Karpas-422 (cell line): ENCODE results near the gene ACSS2. TPM values are rescaled to one million over a fixed set of nuclear protein-coding genes. Genes with fewer than 3 reads are reported as not detected.

Experiments
- DNase-seq: peaks from one replicate; pipeline ENCODE4 v3.0.0-alpha.2; 2015
- H2AFZ ChIP-seq: fragments of 200-600 bp; sonication (generic); 2 replicates; pipeline ENCODE4 v1.6.1; 2014; ENCODE audit warnings: antibody characterized with exemption, low read length, mixed read lengths
- H3K27ac ChIP-seq: fragments of 200-600 bp; sonication (generic); 2 replicates; pipeline ENCODE4 v1.5.1; 2014; ENCODE audit warnings: mild to moderate bottlenecking, low read length, moderate library complexity
- H3K27me3 ChIP-seq: fragments of 200-600 bp; sonication (generic); 2 replicates; pipeline ENCODE4 v1.6.1; 2014; ENCODE audit warnings: low read length, mixed read lengths
- H3K36me3 ChIP-seq: fragments of 200-600 bp; sonication (generic); 2 replicates; pipeline ENCODE4 v1.6.1; 2014; ENCODE audit warnings: low read length, mixed read lengths; ENCODE audit not compliant: insufficient read depth
- H3K4me1 ChIP-seq: fragments of 200-600 bp; sonication (generic); 2 replicates; pipeline ENCODE4 v1.6.1; 2014; ENCODE audit warnings: mild to moderate bottlenecking, low read length, mixed read lengths
- H3K4me2 ChIP-seq: fragments of 200-600 bp; sonication (generic); 2 replicates; pipeline ENCODE4 v1.6.1; 2014; ENCODE audit warnings: low read length, low read depth, mild to moderate bottlenecking; ENCODE audit not compliant: poor library complexity, severe bottlenecking
- H3K4me3 ChIP-seq: fragments of 200-600 bp; sonication (generic); 2 replicates; pipeline ENCODE4 v1.5.1; 2014; ENCODE audit warnings: mild to moderate bottlenecking, antibody characterized with exemption, low read length, mixed read lengths
- H3K79me2 ChIP-seq: fragments of 200-600 bp; sonication (generic); 2 replicates; pipeline ENCODE4 v1.6.1; 2014; ENCODE audit warnings: mild to moderate bottlenecking, low read length, mixed read lengths
- H3K9ac ChIP-seq: fragments of 200-600 bp; sonication (generic); 2 replicates; pipeline ENCODE4 v1.6.0; 2014; ENCODE audit warnings: low read length
- H3K9me2 ChIP-seq: fragments of 200-600 bp; sonication (generic), shearing (Covaris generic); replicated peaks from 2 replicates; pipeline ENCODE4 v1.6.0; 2014; ENCODE audit warnings: mild to moderate bottlenecking, low read length, moderate library complexity; ENCODE audit not compliant: insufficient read depth
- H3K9me3 ChIP-seq: fragments of 300-700, 200-600 bp; sonication (generic); 2 replicates; pipeline ENCODE4 v1.6.1; 2014; ENCODE audit warnings: low read length, mixed read lengths
- H4K20me1 ChIP-seq: fragments of 200-600 bp; sonication (generic); 2 replicates; pipeline ENCODE4 v1.6.1; 2014; ENCODE audit warnings: mild to moderate bottlenecking, antibody characterized with exemption, low read length, low read depth; ENCODE audit not compliant: insufficient read depth
- total RNA-seq: library from RNA; depleted of rRNA; stranded (reverse); fragments of >200 nt; shearing (Covaris generic); gene quantifications from 2 replicates; pipeline ENCODE4 v1.2.3, GENCODE V29; 2014; ENCODE audit warnings: low replicate concordance

The ACSS2 gene
- total RNA-seq, 1 experiment from 2014 or later, result 6.5 TPM

DNA sequence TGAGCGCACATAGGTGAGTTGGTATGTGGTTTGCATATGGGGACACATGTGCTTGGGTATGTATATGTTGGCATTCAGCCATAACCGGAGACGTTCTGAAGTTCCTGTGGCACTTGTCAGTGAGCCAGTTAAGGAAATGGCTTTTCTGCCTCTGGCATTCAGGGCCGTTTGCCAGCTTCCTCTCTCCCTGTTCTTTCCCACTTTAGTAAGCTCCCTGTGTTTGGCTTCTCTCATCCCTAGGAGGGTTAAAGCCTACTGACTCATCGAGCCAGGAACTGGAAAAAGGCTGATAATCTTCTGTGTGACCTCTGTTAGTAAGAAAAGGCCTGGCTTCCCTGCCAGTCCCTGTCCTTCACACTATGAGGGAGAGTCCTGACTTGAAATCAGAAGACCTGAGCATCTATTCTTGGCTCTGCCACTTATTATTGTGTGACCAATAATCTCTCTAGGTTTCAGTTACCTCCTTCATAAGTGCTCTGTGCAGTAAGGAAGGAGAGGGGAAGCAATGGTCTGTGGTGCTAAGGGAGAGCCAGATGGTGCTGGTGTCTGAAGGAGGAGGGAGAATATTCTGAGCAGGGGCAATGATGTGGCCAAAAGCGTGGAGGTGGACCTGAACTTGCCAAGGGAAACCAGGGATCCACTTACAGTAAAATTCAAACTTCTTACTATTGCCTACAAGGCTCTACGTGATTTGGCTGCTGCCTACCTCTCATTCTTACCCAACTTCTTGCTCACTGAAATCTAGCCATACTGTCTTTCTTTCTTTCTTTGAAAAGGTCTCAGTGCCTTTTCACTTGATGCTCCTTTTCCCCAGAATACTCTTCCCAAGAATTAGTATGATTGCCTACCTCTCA, 31.4 kb downstream of the ACSS2 start:
- Histone ChIP-seq H2AFZ (no peak overlapping the region), H3K9ac (no peak overlapping the region), H3K79me2 (no peaks in the 10 kb centered on the region), H4K20me1 (no peaks in the 10 kb centered on the region), H3K36me3 (no peaks in the 10 kb centered on the region), H3K27me3 (no peaks in the 10 kb centered on the region), H3K4me3 (no peak overlapping the region), H3K4me2 (no peak overlapping the region), H3K9me2 (no peaks in the 10 kb centered on the region), H3K4me1 (no peaks in the 10 kb centered on the region), H3K27ac (no peak overlapping the region), H3K9me3 (no peaks in the 10 kb centered on the region)
- DNase-seq, result no peak

DNA sequence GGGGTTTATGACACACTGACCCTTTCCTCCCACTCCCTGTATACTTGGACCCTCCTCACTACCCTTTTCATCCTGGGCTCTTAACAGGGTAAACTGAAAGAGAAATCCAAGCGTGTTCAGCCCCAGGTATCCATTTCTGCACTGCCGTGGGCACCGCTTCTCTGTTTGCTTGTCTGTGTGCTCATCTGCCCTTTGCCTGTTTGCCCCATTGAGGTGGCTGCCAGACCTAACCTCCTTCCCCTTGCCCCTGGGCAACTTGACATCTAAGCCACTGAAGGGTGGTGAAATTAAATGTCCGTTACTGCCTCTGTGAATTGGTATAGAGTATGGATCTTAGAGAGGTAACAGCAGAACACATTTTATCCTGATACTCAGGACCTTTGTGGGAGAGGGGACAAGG, 38.7 kb downstream of the ACSS2 start:
- Histone ChIP-seq H3K27me3 (no peaks in the 10 kb centered on the region), H3K4me2 (no peak overlapping the region), H3K27ac (no peak overlapping the region), H4K20me1 (no peaks in the 10 kb centered on the region), H3K9ac (no peak overlapping the region), H3K9me2 (no peaks in the 10 kb centered on the region), H3K9me3 (no peaks in the 10 kb centered on the region), H3K4me1 (no peaks in the 10 kb centered on the region), H3K36me3 (no peaks in the 10 kb centered on the region), H2AFZ (no peak overlapping the region), H3K4me3 (no peak overlapping the region), H3K79me2 (no peaks in the 10 kb centered on the region)
- DNase-seq, result peak; percentile 14

DNA sequence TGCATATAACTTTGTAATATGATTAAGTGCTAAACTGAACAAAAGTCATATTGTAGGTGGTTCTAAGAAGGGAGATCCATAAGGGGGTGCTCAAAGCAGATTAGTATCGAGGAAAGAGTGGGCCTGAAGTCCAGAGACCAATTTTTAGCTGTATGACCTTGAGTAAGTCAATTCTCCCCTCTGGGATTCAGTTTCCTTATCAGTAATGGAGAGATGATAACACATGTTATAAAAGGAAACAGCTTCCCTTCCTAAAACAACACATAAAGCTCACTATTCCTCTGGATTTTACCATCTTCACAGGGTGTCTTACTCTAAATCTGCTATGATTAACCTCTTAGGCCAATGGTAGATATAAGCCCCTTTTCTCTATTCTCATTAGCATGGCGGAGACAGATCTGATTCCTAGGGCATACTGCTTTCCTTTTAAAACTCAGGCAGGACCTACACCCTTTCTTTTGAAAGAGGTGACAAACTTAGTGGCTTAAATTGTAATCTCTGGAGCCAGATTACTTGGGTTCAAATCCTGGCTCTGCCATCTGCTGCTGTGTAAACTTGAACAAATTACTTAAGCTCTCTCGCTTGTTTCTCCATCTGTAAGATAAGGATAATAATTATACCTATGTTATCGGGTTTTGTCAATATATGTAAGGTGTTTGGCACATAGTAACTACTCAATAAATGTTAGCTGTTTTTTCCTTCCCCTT, 39.5 kb downstream of the ACSS2 start:
- H3K4me1 ChIP-seq, result no peaks in the 10 kb centered on the region
- no peak overlapping the region for H3K27ac ChIP-seq
- no peak for DNase-seq
- no peaks in the 10 kb centered on the region for H3K9me2 ChIP-seq
- H3K4me3 ChIP-seq, result no peak overlapping the region
- no peak overlapping the region for H3K4me2 ChIP-seq
- no peaks in the 10 kb centered on the region for H3K79me2 ChIP-seq
- no peaks in the 10 kb centered on the region for H4K20me1 ChIP-seq
- no peaks in the 10 kb centered on the region for H3K36me3 ChIP-seq
- H2AFZ ChIP-seq, result no peak overlapping the region
- no peaks in the 10 kb centered on the region for H3K27me3 ChIP-seq
- H3K9ac ChIP-seq, result no peak overlapping the region
- H3K9me3 ChIP-seq, result no peaks in the 10 kb centered on the region

DNA sequence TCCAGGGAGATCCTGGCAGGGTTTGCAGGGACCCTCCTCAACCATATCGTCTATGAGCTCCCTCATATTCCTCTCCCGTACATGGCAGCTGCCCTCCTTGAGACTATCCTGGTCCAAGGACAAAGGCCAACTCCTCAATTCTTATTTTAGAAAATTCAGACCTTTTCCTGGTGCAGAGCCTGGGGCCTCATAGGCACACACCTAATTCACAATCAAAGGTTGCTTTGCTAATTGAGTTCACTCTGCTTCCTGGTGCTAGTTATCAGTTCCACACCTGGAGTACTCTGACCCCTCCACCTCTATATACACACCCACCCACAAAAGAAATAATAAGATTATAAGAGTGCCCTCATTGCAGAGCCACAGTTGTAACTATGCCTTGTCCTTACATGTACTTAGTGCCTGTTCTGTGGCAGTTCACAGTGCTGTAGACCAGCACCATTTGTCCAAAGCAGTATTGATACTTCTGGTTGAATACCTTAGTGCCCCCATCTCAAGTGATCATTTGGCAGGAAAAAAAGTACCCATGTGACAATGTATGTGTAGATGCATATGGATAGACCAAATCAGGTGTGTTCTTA, 40.5 kb downstream of the ACSS2 start:
- H3K9me2 ChIP-seq, result no peaks in the 10 kb centered on the region
- no peak for DNase-seq
- H3K4me1 ChIP-seq, result no peaks in the 10 kb centered on the region
- H3K36me3 ChIP-seq, result no peaks in the 10 kb centered on the region
- H3K27me3 ChIP-seq, result no peaks in the 10 kb centered on the region
- H4K20me1 ChIP-seq, result no peaks in the 10 kb centered on the region
- H3K9me3 ChIP-seq, result no peaks in the 10 kb centered on the region
- H3K4me2 ChIP-seq, result no peak overlapping the region
- no peak overlapping the region for H2AFZ ChIP-seq
- no peak overlapping the region for H3K4me3 ChIP-seq
- H3K79me2 ChIP-seq, result no peaks in the 10 kb centered on the region
- no peak overlapping the region for H3K9ac ChIP-seq
- H3K27ac ChIP-seq, result no peak overlapping the region

DNA sequence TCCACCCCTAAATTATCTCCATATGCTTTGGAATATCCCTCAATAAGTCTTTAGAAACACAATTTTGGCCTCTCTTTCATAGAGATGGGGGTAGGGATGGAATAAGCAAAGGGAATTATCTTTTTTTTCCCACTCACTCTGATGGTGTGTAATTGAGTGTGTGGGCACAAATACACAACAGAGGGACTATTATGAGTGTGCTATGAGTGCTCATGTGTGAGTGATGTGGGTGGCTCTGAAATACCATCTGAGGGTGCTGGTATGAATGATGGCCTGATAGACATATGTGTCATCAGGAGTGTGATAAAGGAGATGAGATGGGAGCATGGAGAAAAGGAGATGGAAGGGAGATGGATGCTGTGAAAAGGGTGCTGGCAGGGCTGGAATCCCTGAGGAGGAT, 43.6 kb downstream of the ACSS2 start:
- Histone ChIP-seq H3K79me2 (no peaks in the 10 kb centered on the region), H3K27me3 (no peaks in the 10 kb centered on the region), H3K36me3 (no peaks in the 10 kb centered on the region), H3K27ac (no peak overlapping the region), H3K9me3 (no peaks in the 10 kb centered on the region), H3K9ac (no peak overlapping the region), H2AFZ (no peak overlapping the region), H4K20me1 (no peaks in the 10 kb centered on the region), H3K4me2 (no peak overlapping the region), H3K9me2 (no peaks in the 10 kb centered on the region), H3K4me3 (no peak overlapping the region), H3K4me1 (no peaks in the 10 kb centered on the region)
- DNase-seq, result no peak

DNA sequence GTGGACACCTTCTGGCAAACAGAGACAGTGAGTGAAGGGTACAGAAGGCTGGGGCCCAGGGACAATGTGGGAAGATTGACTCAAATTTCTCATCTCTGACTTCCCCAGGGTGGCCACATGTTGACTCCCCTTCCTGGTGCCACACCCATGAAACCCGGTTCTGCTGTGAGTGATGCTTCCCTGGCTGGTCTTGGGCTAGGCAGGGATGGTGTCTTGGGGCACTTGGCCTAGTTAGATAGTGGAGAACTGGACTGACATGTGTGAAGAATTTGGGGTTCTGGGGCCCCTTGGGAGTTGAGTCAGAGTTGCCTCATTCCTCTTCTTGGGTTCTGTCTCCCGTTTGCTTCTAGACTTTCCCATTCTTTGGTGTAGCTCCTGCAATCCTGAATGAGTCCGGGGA, 45.0 kb downstream of the ACSS2 start:
- Histone ChIP-seq H3K27ac (no peak overlapping the region), H3K4me1 (no peaks in the 10 kb centered on the region), H3K79me2 (no peaks in the 10 kb centered on the region), H3K9me2 (no peaks in the 10 kb centered on the region), H3K36me3 (no peaks in the 10 kb centered on the region), H2AFZ (no peak overlapping the region), H4K20me1 (no peaks in the 10 kb centered on the region), H3K4me2 (no peak overlapping the region), H3K9ac (no peak overlapping the region), H3K27me3 (no peaks in the 10 kb centered on the region), H3K9me3 (no peaks in the 10 kb centered on the region), H3K4me3 (no peak overlapping the region)
- no peak for DNase-seq

DNA sequence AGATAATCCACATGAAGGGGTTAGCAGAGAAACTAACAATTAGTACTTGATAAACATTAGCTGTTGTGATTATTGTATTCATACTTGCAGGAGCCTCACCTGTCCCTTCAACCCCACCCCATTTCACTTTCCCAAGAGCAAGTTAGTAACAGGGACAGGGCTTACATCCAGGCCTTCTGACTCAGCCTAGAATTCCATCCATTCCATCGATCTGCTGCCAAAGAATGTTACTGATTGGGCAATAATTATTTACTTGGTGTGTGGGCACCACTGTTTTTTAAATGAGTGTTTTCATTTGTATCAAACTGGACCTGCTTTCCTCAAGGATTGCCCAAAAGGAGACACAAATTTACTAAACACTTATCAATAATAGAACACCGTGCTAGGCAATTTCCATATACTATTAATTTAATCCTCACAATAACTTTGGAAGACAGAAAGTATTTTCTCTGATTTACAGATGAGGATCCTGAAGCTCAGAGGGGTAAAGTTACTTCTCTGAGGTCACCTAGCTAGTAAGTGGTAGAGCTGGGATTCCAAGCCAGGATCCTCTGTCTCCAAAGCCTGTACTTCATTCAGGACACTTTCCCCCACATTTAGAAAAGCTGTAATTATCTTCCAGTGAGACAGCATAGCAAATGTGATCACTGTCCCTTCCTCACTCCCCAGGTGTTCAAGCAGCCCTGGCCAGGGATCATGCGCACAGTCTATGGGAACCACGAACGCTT, 46.4 kb downstream of the ACSS2 start:
- Histone ChIP-seq H3K9me3 (no peaks in the 10 kb centered on the region), H3K9ac (no peak overlapping the region), H3K4me1 (no peaks in the 10 kb centered on the region), H3K4me2 (no peak overlapping the region), H3K79me2 (no peaks in the 10 kb centered on the region), H3K36me3 (no peaks in the 10 kb centered on the region), H3K27me3 (no peaks in the 10 kb centered on the region), H3K27ac (no peak overlapping the region), H3K4me3 (no peak overlapping the region), H3K9me2 (no peaks in the 10 kb centered on the region), H2AFZ (no peak overlapping the region), H4K20me1 (no peaks in the 10 kb centered on the region)
- no peak for DNase-seq

DNA sequence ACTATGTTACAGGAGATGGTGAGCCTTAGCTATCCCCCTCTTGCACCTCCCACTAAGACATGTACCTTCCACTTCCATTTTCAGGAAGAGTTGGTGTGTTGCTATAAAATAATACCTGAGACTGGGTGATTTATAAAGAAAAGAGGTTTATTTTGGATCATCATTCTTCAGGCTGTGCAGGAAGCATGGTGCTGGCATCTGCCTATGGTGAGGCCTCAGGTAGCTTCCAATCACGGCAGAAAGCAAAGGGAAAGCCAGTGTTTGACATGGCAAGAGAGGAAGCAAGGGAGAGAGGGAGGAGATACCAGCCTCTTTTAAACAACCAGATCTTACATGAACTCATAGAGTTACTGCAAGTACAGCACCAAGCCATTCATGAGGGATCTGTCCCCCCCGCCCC, 47.0 kb downstream of the ACSS2 start:
- Histone ChIP-seq H3K4me1 (no peaks in the 10 kb centered on the region), H3K4me2 (no peak overlapping the region), H2AFZ (no peak overlapping the region), H4K20me1 (no peaks in the 10 kb centered on the region), H3K9me3 (no peaks in the 10 kb centered on the region), H3K4me3 (no peak overlapping the region), H3K9ac (no peak overlapping the region), H3K36me3 (no peaks in the 10 kb centered on the region), H3K79me2 (no peaks in the 10 kb centered on the region), H3K27ac (no peak overlapping the region), H3K9me2 (no peaks in the 10 kb centered on the region), H3K27me3 (no peaks in the 10 kb centered on the region)
- no peak for DNase-seq
